Memory B cell (primary cell): Measurements from ENCODE around the gene NBEA.

ENCODE experiments used
- ATAC-seq: fragments of 150-1000 bp; cut with Tn5 transposase; 2 replicates; pipeline ENCODE4 v1.10.0; 2021; ENCODE audit warnings: low read depth, mild to moderate bottlenecking, moderate library complexity
- DNase-seq, 2 donors: peaks; one replicate each; pipeline ENCODE4 v3.0.0; 2022; ENCODE audit warnings: low spot score in 2 of 2
- H3K27ac Mint-ChIP-seq: one replicate; pipeline ENCODE4 v1.8.0; 2022; ENCODE audit warnings: mild to moderate bottlenecking, moderate library complexity, mixed read lengths
- H3K27me3 Mint-ChIP-seq: one replicate; pipeline ENCODE4 v1.8.0; 2022; ENCODE audit warnings: mixed read lengths
- H3K36me3 Mint-ChIP-seq: one replicate; pipeline ENCODE4 v1.8.0; 2022; ENCODE audit warnings: mild to moderate bottlenecking, mixed read lengths
- H3K4me1 Mint-ChIP-seq: one replicate; pipeline ENCODE4 v1.8.0; 2022; ENCODE audit warnings: mixed read lengths
- H3K4me3 Mint-ChIP-seq: one replicate; pipeline ENCODE4 v1.8.0; 2022; ENCODE audit warnings: mild to moderate bottlenecking, moderate library complexity, mixed read lengths
- H3K9me3 Mint-ChIP-seq: one replicate; pipeline ENCODE4 v1.8.0; 2022; ENCODE audit warnings: mixed read lengths

Gene NBEA

GRCh38 chr13:35603593-35604285 lies 661.7 kb downstream of the NBEA start:
- Mint-ChIP-seq H3K27ac (no peak overlapping the region), H3K27me3 (no peaks in the 10 kb centered on the region), H3K4me3 (no peak overlapping the region)

GRCh38 chr13:35614666-35615065 lies 672.6 kb downstream of the NBEA start:
- no peak overlapping the region for H3K27ac Mint-ChIP-seq

More at GRCh38 chr13:35603593-35604285, 661.7 kb downstream of the NBEA start:
- H3K36me3 Mint-ChIP-seq = no peaks in the 10 kb centered on the region
- DNase-seq = no peak
- H3K4me1 Mint-ChIP-seq = no peaks in the 10 kb centered on the region
- no peak for ATAC-seq
- H3K9me3 Mint-ChIP-seq = no peaks in the 10 kb centered on the region

GRCh38 chr13:35617420-35617819 lies 675.4 kb downstream of the NBEA start:
- Mint-ChIP-seq H3K4me3 (no peak overlapping the region), H3K27ac (no peak overlapping the region), H3K4me1 (no peaks in the 10 kb centered on the region), H3K9me3 (no peaks in the 10 kb centered on the region), H3K36me3 (no peaks in the 10 kb centered on the region), H3K27me3 (no peaks in the 10 kb centered on the region)
- DNase-seq (no peak), ATAC-seq (no peak)

More at GRCh38 chr13:35614666-35615065, 672.6 kb downstream of the NBEA start:
- H3K9me3 Mint-ChIP-seq = no peaks in the 10 kb centered on the region
- H3K36me3 Mint-ChIP-seq = no peaks in the 10 kb centered on the region
- H3K27me3 Mint-ChIP-seq = no peaks in the 10 kb centered on the region
- DNase-seq = no peak
- H3K4me1 Mint-ChIP-seq = no peaks in the 10 kb centered on the region
- no peak for ATAC-seq
- H3K4me3 Mint-ChIP-seq = no peak overlapping the region

- Mint-ChIP-seq H3K27me3 (no peaks in the 10 kb centered on the region), H3K27ac (no peak overlapping the region), H3K36me3 (no peaks in the 10 kb centered on the region), H3K9me3 (no peaks in the 10 kb centered on the region), H3K4me1 (no peaks in the 10 kb centered on the region), H3K4me3 (no peak overlapping the region)
- ATAC-seq (no peak), DNase-seq (no peak)
These were observed 676.6 kb downstream of the NBEA start for GRCh38 chr13:35618565-35619083.

- H3K4me1 Mint-ChIP-seq = no peaks in the 10 kb centered on the region
- H3K36me3 Mint-ChIP-seq = no peaks in the 10 kb centered on the region
- H3K27ac Mint-ChIP-seq = no peak overlapping the region
- H3K4me3 Mint-ChIP-seq = no peak overlapping the region
- no peaks in the 10 kb centered on the region for H3K27me3 Mint-ChIP-seq
- ATAC-seq (no peak), DNase-seq (no peak)
- no peaks in the 10 kb centered on the region for H3K9me3 Mint-ChIP-seq
These were observed 679.9 kb downstream of the NBEA start for GRCh38 chr13:35621989-35622388.

GRCh38 chr13:35629026-35629425 lies 687.0 kb downstream of the NBEA start:
- Mint-ChIP-seq H3K27me3 (no peaks in the 10 kb centered on the region), H3K4me1 (no peaks in the 10 kb centered on the region), H3K36me3 (no peaks in the 10 kb centered on the region), H3K4me3 (no peak overlapping the region), H3K9me3 (no peaks in the 10 kb centered on the region), H3K27ac (no peak overlapping the region)
- no peak for DNase-seq
- no peak for ATAC-seq

GRCh38 chr13:35630551-35631275 lies 688.6 kb downstream of the NBEA start:
- no peaks in the 10 kb centered on the region for H3K9me3 Mint-ChIP-seq
- no peaks in the 10 kb centered on the region for H3K36me3 Mint-ChIP-seq
- ATAC-seq (no peak), DNase-seq (no peak)
- no peak overlapping the region for H3K4me3 Mint-ChIP-seq
- H3K27me3 Mint-ChIP-seq = no peaks in the 10 kb centered on the region
- no peak overlapping the region for H3K27ac Mint-ChIP-seq
- no peaks in the 10 kb centered on the region for H3K4me1 Mint-ChIP-seq

- Mint-ChIP-seq H3K9me3 (no peaks in the 10 kb centered on the region), H3K27me3 (no peaks in the 10 kb centered on the region), H3K4me1 (no peaks in the 10 kb centered on the region), H3K36me3 (no peaks in the 10 kb centered on the region), H3K27ac (no peak overlapping the region), H3K4me3 (no peak overlapping the region)
- ATAC-seq = no peak
- DNase-seq = no peak
These were observed 689.6 kb downstream of the NBEA start for GRCh38 chr13:35631666-35632065.

GRCh38 chr13:35643625-35644024 lies 701.6 kb downstream of the NBEA start:
- Mint-ChIP-seq H3K4me1 (no peaks in the 10 kb centered on the region), H3K36me3 (peaks cover 2% of the 10 kb centered on the region), H3K27ac (no peak overlapping the region), H3K27me3 (no peaks in the 10 kb centered on the region), H3K9me3 (no peaks in the 10 kb centered on the region), H3K4me3 (no peak overlapping the region)
- ATAC-seq (no peak), DNase-seq (no peak)

- ATAC-seq = no peak
- no peak overlapping the region for H3K4me3 Mint-ChIP-seq
- DNase-seq = no peak
- no peaks in the 10 kb centered on the region for H3K9me3 Mint-ChIP-seq
- no peak overlapping the region for H3K27ac Mint-ChIP-seq
- H3K4me1 Mint-ChIP-seq = no peaks in the 10 kb centered on the region
- H3K36me3 Mint-ChIP-seq = peaks cover 7% of the 10 kb centered on the region
- no peaks in the 10 kb centered on the region for H3K27me3 Mint-ChIP-seq
These were observed 704.1 kb downstream of the NBEA start for GRCh38 chr13:35646056-35646774.

GRCh38 chr13:35648201-35648600 lies 706.1 kb downstream of the NBEA start:
- Mint-ChIP-seq H3K27ac (no peak overlapping the region), H3K36me3 (peaks cover 10% of the 10 kb centered on the region), H3K4me3 (no peak overlapping the region), H3K27me3 (no peaks in the 10 kb centered on the region), H3K9me3 (no peaks in the 10 kb centered on the region), H3K4me1 (no peaks in the 10 kb centered on the region)
- no peak for DNase-seq
- no peak for ATAC-seq

GRCh38 chr13:35649162-35649561 lies 707.1 kb downstream of the NBEA start:
- no peaks in the 10 kb centered on the region for H3K27me3 Mint-ChIP-seq
- H3K36me3 Mint-ChIP-seq = peaks cover 10% of the 10 kb centered on the region

GRCh38 chr13:35659796-35660195 lies 717.7 kb downstream of the NBEA start:
- H3K27ac Mint-ChIP-seq = no peak overlapping the region
- H3K36me3 Mint-ChIP-seq = peaks cover 4% of the 10 kb centered on the region
- ATAC-seq (no peak), DNase-seq (no peak)
- no peaks in the 10 kb centered on the region for H3K9me3 Mint-ChIP-seq
- H3K4me1 Mint-ChIP-seq = no peaks in the 10 kb centered on the region
- H3K27me3 Mint-ChIP-seq = no peaks in the 10 kb centered on the region
- H3K4me3 Mint-ChIP-seq = no peak overlapping the region

More at GRCh38 chr13:35649162-35649561, 707.1 kb downstream of the NBEA start:
- no peaks in the 10 kb centered on the region for H3K9me3 Mint-ChIP-seq
- no peak overlapping the region for H3K27ac Mint-ChIP-seq
- H3K4me1 Mint-ChIP-seq = no peaks in the 10 kb centered on the region
- DNase-seq = no peak
- no peak overlapping the region for H3K4me3 Mint-ChIP-seq
- ATAC-seq = no peak

- no peak overlapping the region for H3K27ac Mint-ChIP-seq
- H3K9me3 Mint-ChIP-seq = no peaks in the 10 kb centered on the region
- ATAC-seq = no peak
These were observed 722.7 kb downstream of the NBEA start for GRCh38 chr13:35664747-35665146.

More at GRCh38 chr13:35664747-35665146, 722.7 kb downstream of the NBEA start:
- H3K36me3 Mint-ChIP-seq = no peaks in the 10 kb centered on the region
- H3K4me1 Mint-ChIP-seq = no peaks in the 10 kb centered on the region
- H3K27me3 Mint-ChIP-seq = no peaks in the 10 kb centered on the region
- H3K4me3 Mint-ChIP-seq = no peak overlapping the region
- no peak for DNase-seq
